ENCODE results near the gene TMEM271. TPM values are rescaled to one million over a fixed set of nuclear protein-coding genes. Genes with fewer than 3 reads are reported as not detected.

TMEM271 gene
- total and polyA plus RNA-seq, 2 donors (not counting 1 experiment from before 2014, with no cell fraction given) = not detected

- H3K27me3 ChIP-seq (ENCODE audit: control insufficient read depth, insufficient read depth, low read length) = no peaks in the 10 kb centered on the region
- no peaks in the 10 kb centered on the region for H4K20me1 ChIP-seq (ENCODE audit: control insufficient read depth, extremely low read depth, insufficient read depth, low read length)
- DNase-seq (ENCODE audit: low read depth in 2 of 2) = no peak
- no peaks in the 10 kb centered on the region for H3K9me3 ChIP-seq (ENCODE audit: control insufficient read depth, insufficient read depth, low read depth, low read length)
- no peaks in the 10 kb centered on the region for H3K36me3 ChIP-seq (ENCODE audit: control insufficient read depth, insufficient read depth, low read length)
- H3K79me2 ChIP-seq (ENCODE audit: control insufficient read depth, insufficient read depth, low read length) = no peaks in the 10 kb centered on the region
- no peak overlapping the region for H3K9ac ChIP-seq (ENCODE audit: insufficient read depth, low read length)
- H3K27ac ChIP-seq (ENCODE audit: insufficient read depth, low read length) = no peak overlapping the region
- no peak for TF ChIP-seq CTCF (conservative IDR thresholded peaks at IDR 0.05 in 1 of 2, IDR thresholded peaks at IDR 0.05 in 1 of 2; ENCODE audit: low read depth in 1 of 2, low read length in 2 of 2)
- TF ChIP-seq EZH2 (IDR thresholded peaks at IDR 0.05; ENCODE audit: low read length, missing control alignments) = no peak
- H3K4me1 ChIP-seq (ENCODE audit: control insufficient read depth, extremely low read depth, insufficient read depth, low read length) = no peaks in the 10 kb centered on the region
- H3K4me3 ChIP-seq (replicated peaks in 1 of 4; ENCODE audit: control extremely low read depth in 1 of 4, insufficient read depth in 1 of 4, low read depth in 3 of 4, low read length in 4 of 4) = no peak overlapping the region
- H3K4me2 ChIP-seq (ENCODE audit: extremely low read depth, insufficient read depth, low read length) = no peak overlapping the region
- no peak overlapping the region for H2AFZ ChIP-seq (ENCODE audit: low read length)
Measured at GRCh38 chr4:568351-568652, 7.8 kb downstream of the TMEM271 start.

- TF ChIP-seq CTCF (conservative IDR thresholded peaks at IDR 0.05 in 1 of 2, IDR thresholded peaks at IDR 0.05 in 1 of 2; ENCODE audit: low read depth in 1 of 2, low read length in 2 of 2) = no peak
- TF ChIP-seq EZH2 (IDR thresholded peaks at IDR 0.05; ENCODE audit: low read length, missing control alignments) = no peak
- H3K79me2 ChIP-seq (ENCODE audit: control insufficient read depth, insufficient read depth, low read length) = no peaks in the 10 kb centered on the region
- no peaks in the 10 kb centered on the region for H4K20me1 ChIP-seq (ENCODE audit: control insufficient read depth, extremely low read depth, insufficient read depth, low read length)
- H2AFZ ChIP-seq (ENCODE audit: low read length) = no peak overlapping the region
- no peak overlapping the region for H3K4me3 ChIP-seq (replicated peaks in 1 of 4; ENCODE audit: control extremely low read depth in 1 of 4, insufficient read depth in 1 of 4, low read depth in 3 of 4, low read length in 4 of 4)
- no peak overlapping the region for H3K27ac ChIP-seq (ENCODE audit: insufficient read depth, low read length)
- DNase-seq (ENCODE audit: low read depth in 2 of 2) = no peak
- no peaks in the 10 kb centered on the region for H3K27me3 ChIP-seq (ENCODE audit: control insufficient read depth, insufficient read depth, low read length)
- H3K9me3 ChIP-seq (ENCODE audit: control insufficient read depth, insufficient read depth, low read depth, low read length) = no peaks in the 10 kb centered on the region
- no peaks in the 10 kb centered on the region for H3K4me1 ChIP-seq (ENCODE audit: control insufficient read depth, extremely low read depth, insufficient read depth, low read length)
- H3K36me3 ChIP-seq (ENCODE audit: control insufficient read depth, insufficient read depth, low read length) = no peaks in the 10 kb centered on the region
- H3K4me2 ChIP-seq (ENCODE audit: extremely low read depth, insufficient read depth, low read length) = no peak overlapping the region
- H3K9ac ChIP-seq (ENCODE audit: insufficient read depth, low read length) = no peak overlapping the region
Measured at GRCh38 chr4:567457-568350, 8.4 kb downstream of the TMEM271 start.

- DNase-seq (ENCODE audit: low read depth in 2 of 2) = no peak
- TF ChIP-seq CTCF (conservative IDR thresholded peaks at IDR 0.05 in 1 of 2, IDR thresholded peaks at IDR 0.05 in 1 of 2; ENCODE audit: low read depth in 1 of 2, low read length in 2 of 2) = no peak
- TF ChIP-seq EZH2 (IDR thresholded peaks at IDR 0.05; ENCODE audit: low read length, missing control alignments) = no peak
- Histone ChIP-seq H2AFZ (ENCODE audit: low read length) (no peak overlapping the region), H3K4me2 (ENCODE audit: extremely low read depth, insufficient read depth, low read length) (no peak overlapping the region), H3K9me3 (ENCODE audit: control insufficient read depth, insufficient read depth, low read depth, low read length) (no peaks in the 10 kb centered on the region), H4K20me1 (ENCODE audit: control insufficient read depth, extremely low read depth, insufficient read depth, low read length) (no peaks in the 10 kb centered on the region), H3K4me3 (replicated peaks in 1 of 4; ENCODE audit: control extremely low read depth in 1 of 4, insufficient read depth in 1 of 4, low read depth in 3 of 4, low read length in 4 of 4) (no peak overlapping the region), H3K27ac (ENCODE audit: insufficient read depth, low read length) (no peak overlapping the region), H3K79me2 (ENCODE audit: control insufficient read depth, insufficient read depth, low read length) (no peaks in the 10 kb centered on the region), H3K4me1 (ENCODE audit: control insufficient read depth, extremely low read depth, insufficient read depth, low read length) (no peaks in the 10 kb centered on the region), H3K27me3 (ENCODE audit: control insufficient read depth, insufficient read depth, low read length) (no peaks in the 10 kb centered on the region), H3K9ac (ENCODE audit: insufficient read depth, low read length) (no peak overlapping the region), H3K36me3 (ENCODE audit: control insufficient read depth, insufficient read depth, low read length) (no peaks in the 10 kb centered on the region)
Measured at GRCh38 chr4:566508-567295, 9.4 kb downstream of the TMEM271 start.
